SHP77 treated with DMSO at 0.1 percent for 48 hours (cell line): ENCODE data around the gene ATRNL1.

ENCODE experiments used
- DNase-seq: peaks from one replicate; lab custom pipeline; 2025; lab: John Stamatoyannopoulos, UW

Gene ATRNL1

GRCh38 chr10:115982526-115982925 lies 889.4 kb downstream of the ATRNL1 start:
- DNase-seq: no peak

- DNase-seq: no peak
Measured at GRCh38 chr10:115985786-115986185, 892.6 kb downstream of the ATRNL1 start.

- DNase-seq: no peak
Measured at GRCh38 chr10:115988380-115988779, 895.2 kb downstream of the ATRNL1 start.

GRCh38 chr10:115989621-115990020 lies 896.5 kb downstream of the ATRNL1 start:
- DNase-seq: no peak

- no peak for DNase-seq
Measured at GRCh38 chr10:115992236-115992986, 899.2 kb downstream of the ATRNL1 start.

- DNase-seq: no peak
Measured at GRCh38 chr10:115996031-115996430, 902.9 kb downstream of the ATRNL1 start.

GRCh38 chr10:115998301-115998700 lies 905.1 kb downstream of the ATRNL1 start:
- no peak for DNase-seq
